Right lobe of liver (tissue), 6 donors: Measurements from ENCODE around the gene DCAF15. TPM values are rescaled to one million over a fixed set of nuclear protein-coding genes. Genes with fewer than 3 reads are reported as not detected.
A peak's percentile ranks its signal among the peaks of the same experiment; 100 is the strongest.

Experiments used
- ATAC-seq, 4 donors: fragments of 200-7000 bp; cut with Tn5 transposase; one replicate each; pipeline ENCODE4 v1.9.1; 2020; ENCODE audit warnings: mild to moderate bottlenecking in 4 of 4, moderate library complexity in 4 of 4
- DNase-seq, 3 donors: peaks; one replicate each; pipeline ENCODE4 v3.0.0-alpha.2; 2020
- H3K27ac ChIP-seq, 3 donors: fragments of 200-600 bp; one replicate each; pipeline ENCODE4 v1.8.0; 2022
- H3K27me3 ChIP-seq, 2 donors: fragments of 200-600 bp; one replicate each; pipeline ENCODE4 v1.8.0; 2022
- H3K36me3 ChIP-seq, 4 donors: fragments of 200-600 bp; sonication (generic) in 1 of 4; one replicate each; pipeline versions ENCODE4 v1.5.1 to v1.8.0; 2017 to 2022; ENCODE audit warnings: control low read depth in 1 of 4
- H3K4me1 ChIP-seq, 4 donors: fragments of 200-600 bp; sonication (generic) in 1 of 4; one replicate each; pipeline versions ENCODE4 v1.5.1 to v1.8.0; 2017 to 2022; ENCODE audit warnings: control low read depth in 1 of 4
- H3K4me3 ChIP-seq, 3 donors: fragments of 200-600 bp; one replicate each; pipeline ENCODE4 v1.8.0; 2022
- H3K9me3 ChIP-seq, 4 donors: fragments of 200-600 bp; sonication (generic) in 1 of 4; one replicate each; pipeline versions ENCODE4 v1.5.1 to v1.8.0; 2017 to 2022; ENCODE audit warnings: control low read depth in 1 of 4
- POLR2A ChIP-seq: fragments of 450-650 bp; IDR thresholded peaks from one replicate; pipeline ENCODE4 v1.6.1; 2017; ENCODE audit warnings: antibody characterized with exemption, mild to moderate bottlenecking
- WGBS: methylation state at CpG from one replicate; pipeline ENCODE4 v1.1.6; 2018; ENCODE audit warnings: low coverage, low lambda C conversion rate; ENCODE audit not compliant: insufficient coverage; ENCODE audit errors: missing lambda C conversion rate; 5-methylcytosine and 5-hydroxymethylcytosine counted together
- intact Hi-C, 2 donors: fragments of 100-400 bp; cut with DNase I; formaldehyde crosslinking; loops; one replicate each; pipeline versions ENCODE4 v1.11.2 to v1.14.1; 2022
- total RNA-seq, 6 experiments: library from RNA; depleted of rRNA in 2 of 6; stranded (reverse); fragments of >200 nt in 2 of 6; fragmentation: NEBNext Ultra II Directional in 3 of 6; extraction: Animal tissue kit (Norgen Biotek cat#: 25700) in 3 of 6; gene quantifications; one replicate each; pipeline versions ENCODE4 v1.1.0 to v1.2.4, GENCODE V29; 2016 to 2023
- TF ChIP-seq, protein P1 (sequence below), 4 donors: fragments of 200-600 bp in 3 of 4; fragments of 450-650 bp in 1 of 4; IDR thresholded peaks; one replicate each; pipeline versions ENCODE4 v1.5.1 to v1.8.0; 2016 to 2022; ENCODE audit warnings: antibody characterized with exemption in 4 of 4, mild to moderate bottlenecking in 2 of 4
- donor health status: DM: no; HTN: yes; CAD: no.
- donor health status: DM: no; HTN: no; CAD: no.
- donor health status: DM: no; HTN: no; CAD: no.
- donor health status: DM: no; HTN: yes; CAD: no.
- donor health status: DM: no; HTN: yes; CAD: no.

The DCAF15 gene
- total RNA-seq, 6 experiments from 2014 or later = 5.6 to 8.7 (median 7.7) TPM

GRCh38 chr19:13992025-13992424, 39.7 kb downstream of the DCAF15 start:
- ATAC-seq (no peak), DNase-seq (no peak)
- no peaks in the 10 kb centered on the region for H3K9me3 ChIP-seq
- 85% methylated on average over 3 of the region's 7 CpGs for WGBS
- H3K27me3 ChIP-seq = no peaks in the 10 kb centered on the region
- peaks cover 0 to 16% (median 5%) of the 10 kb centered on the region in 4 donors for H3K36me3 ChIP-seq
- TF ChIP-seq, protein P1, sequence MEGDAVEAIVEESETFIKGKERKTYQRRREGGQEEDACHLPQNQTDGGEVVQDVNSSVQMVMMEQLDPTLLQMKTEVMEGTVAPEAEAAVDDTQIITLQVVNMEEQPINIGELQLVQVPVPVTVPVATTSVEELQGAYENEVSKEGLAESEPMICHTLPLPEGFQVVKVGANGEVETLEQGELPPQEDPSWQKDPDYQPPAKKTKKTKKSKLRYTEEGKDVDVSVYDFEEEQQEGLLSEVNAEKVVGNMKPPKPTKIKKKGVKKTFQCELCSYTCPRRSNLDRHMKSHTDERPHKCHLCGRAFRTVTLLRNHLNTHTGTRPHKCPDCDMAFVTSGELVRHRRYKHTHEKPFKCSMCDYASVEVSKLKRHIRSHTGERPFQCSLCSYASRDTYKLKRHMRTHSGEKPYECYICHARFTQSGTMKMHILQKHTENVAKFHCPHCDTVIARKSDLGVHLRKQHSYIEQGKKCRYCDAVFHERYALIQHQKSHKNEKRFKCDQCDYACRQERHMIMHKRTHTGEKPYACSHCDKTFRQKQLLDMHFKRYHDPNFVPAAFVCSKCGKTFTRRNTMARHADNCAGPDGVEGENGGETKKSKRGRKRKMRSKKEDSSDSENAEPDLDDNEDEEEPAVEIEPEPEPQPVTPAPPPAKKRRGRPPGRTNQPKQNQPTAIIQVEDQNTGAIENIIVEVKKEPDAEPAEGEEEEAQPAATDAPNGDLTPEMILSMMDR (IDR thresholded peaks at IDR 0.05) = no peak
- TF ChIP-seq POLR2A = no peak
- peaks cover 0 to 10% (median 0%) of the 10 kb centered on the region in 4 donors for H3K4me1 ChIP-seq
- no peak overlapping the region for H3K27ac ChIP-seq
- no peak overlapping the region for H3K4me3 ChIP-seq
- intact Hi-C loops = no loop called here

GRCh38 chr19:13993590-13994300, 41.4 kb downstream of the DCAF15 start:
- Histone ChIP-seq H3K27ac (no peak overlapping the region), H3K4me1 (peaks cover 0 to 10% (median 0%) of the 10 kb centered on the region in 4 donors), H3K9me3 (no peaks in the 10 kb centered on the region), H3K27me3 (no peaks in the 10 kb centered on the region), H3K36me3 (peaks cover 0 to 16% (median 7%) of the 10 kb centered on the region in 4 donors), H3K4me3 (no peak overlapping the region)
- intact Hi-C loops = no loop called here
- ATAC-seq (no peak), DNase-seq (no peak)
- WGBS = 91% methylated on average over 13 of the region's 22 CpGs
- TF ChIP-seq POLR2A = no peak
- TF ChIP-seq, protein P1 (IDR thresholded peaks at IDR 0.05) = no peak

- no peak for TF ChIP-seq POLR2A
- TF ChIP-seq, protein P1 (IDR thresholded peaks at IDR 0.05) = no peak
- WGBS = 30% methylated on average over 5 of the region's 13 CpGs
- ATAC-seq (peak; percentile 30 to 89 (median 78)), DNase-seq (peak in 2 of 3 donors; percentile 52 to 75)
- Histone ChIP-seq H3K27ac (peak overlapping the region in 1 of 3 donors; percentile 16), H3K27me3 (no peaks in the 10 kb centered on the region), H3K4me1 (peaks cover 0 to 6% (median 0%) of the 10 kb centered on the region in 4 donors), H3K4me3 (no peak overlapping the region), H3K9me3 (peaks cover 0 to 5% (median 0%) of the 10 kb centered on the region in 4 donors), H3K36me3 (peaks cover 0 to 16% (median 7%) of the 10 kb centered on the region in 4 donors)
- intact Hi-C loops = no loop called here
Measured at GRCh38 chr19:13995017-13995728, 42.9 kb downstream of the DCAF15 start.

DNA sequence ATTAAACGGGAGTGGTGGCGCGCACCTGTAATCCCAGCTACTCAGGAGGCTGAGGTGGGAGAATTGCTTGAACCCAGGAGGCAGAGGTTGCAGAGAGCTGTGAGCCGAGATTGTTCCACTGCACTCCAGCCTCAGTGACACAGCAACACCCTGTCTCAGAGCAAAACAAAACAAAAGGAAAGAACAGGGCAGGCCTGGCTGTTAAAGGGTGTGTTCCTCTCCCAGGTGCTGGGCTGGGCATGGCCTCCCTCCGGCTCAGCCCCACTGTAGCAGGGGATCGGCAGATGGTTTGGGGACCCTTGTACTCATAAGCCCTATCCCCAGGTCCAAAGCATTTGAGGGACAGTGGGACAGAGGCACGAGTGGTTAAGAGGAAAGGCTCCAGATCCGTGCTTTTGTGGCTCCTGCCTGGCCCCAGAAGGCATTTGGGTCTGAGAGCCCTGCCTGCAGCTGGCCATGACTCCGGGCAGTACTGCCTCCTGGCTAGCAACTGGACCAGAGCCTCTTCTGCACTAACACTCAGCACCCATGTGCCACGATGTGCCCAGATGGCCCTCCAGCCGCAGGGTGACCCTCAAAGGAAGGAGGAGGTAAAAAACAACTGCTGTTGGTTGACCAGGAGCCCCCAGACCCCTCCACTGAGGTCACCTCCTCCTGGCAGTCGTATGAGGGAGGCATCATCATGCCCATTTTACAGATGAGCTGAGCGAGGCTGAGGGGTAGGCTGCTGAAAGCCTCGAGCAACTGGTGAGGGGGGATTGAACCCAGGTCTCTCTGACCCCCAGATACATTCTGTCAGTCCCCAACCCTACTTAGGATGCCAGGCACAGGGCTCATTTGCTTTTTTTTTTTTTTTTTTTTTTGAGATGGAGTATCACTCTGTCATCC, 43.8 kb downstream of the DCAF15 start:
- TF ChIP-seq, protein P1 (IDR thresholded peaks at IDR 0.05) = no peak
- no peak for TF ChIP-seq POLR2A
- H3K27me3 ChIP-seq = no peaks in the 10 kb centered on the region
- peaks cover 0 to 6% (median 0%) of the 10 kb centered on the region in 4 donors for H3K4me1 ChIP-seq
- ATAC-seq (peak in 1 of 4 donors; percentile 5), DNase-seq (no peak)
- 100% methylated on average over 1 of the region's 14 CpGs for WGBS
- no peak overlapping the region for H3K4me3 ChIP-seq
- peaks cover 0 to 5% (median 0%) of the 10 kb centered on the region in 4 donors for H3K9me3 ChIP-seq
- H3K36me3 ChIP-seq = peaks cover 0 to 14% (median 6%) of the 10 kb centered on the region in 4 donors
- intact Hi-C loops = no loop called here
- H3K27ac ChIP-seq = no peak overlapping the region
